Upper lobe of left lung (tissue), 4 donors: Measurements from ENCODE around the gene MAPK12.

Source experiments
- CTCF ChIP-seq, 6 experiments: fragments of 450-650 bp in 4 of 6; fragments of 200-600 bp in 2 of 6; sonication (generic) in 2 of 6; IDR thresholded peaks; one replicate each; pipeline ENCODE4 v1.5.1; 2016 to 2019; ENCODE audit warnings: antibody characterized with exemption in 6 of 6
- EP300 ChIP-seq, 4 donors: sonication (generic); formaldehyde crosslinking; IDR thresholded peaks; one replicate each; pipeline ENCODE4 v1.5.1; 2017; ENCODE audit warnings: antibody characterized with exemption in 4 of 4, control low read depth in 2 of 4
- POLR2A ChIP-seq, 4 donors: fragments of 450-650 bp; IDR thresholded peaks; one replicate each; pipeline ENCODE4 v1.5.1; 2016 to 2017; ENCODE audit warnings: antibody characterized with exemption in 4 of 4, mild to moderate bottlenecking in 2 of 4

GRCh38 chr22:50249341-50250248, 11.9 kb downstream of the MAPK12 start:
- TF ChIP-seq EP300 (IDR thresholded peaks at IDR 0.05) = no peak
- no peak for TF ChIP-seq POLR2A (IDR thresholded peaks at IDR 0.05)
- TF ChIP-seq CTCF (IDR thresholded peaks at IDR 0.05) = no peak
